Stimulated activated CD4-positive, alpha-beta T cell treated with anti-CD3 and anti-CD28 coated beads, Interleukin-4, amount 100 ng/mL, for 48 hours (primary cell): Measurements from ENCODE around the gene MTPN.

Source experiments
- DNase-seq, 2 donors: peaks; one replicate each; pipeline ENCODE4 v3.0.0-alpha.2; 2020; ENCODE audit warnings: low read depth in 2 of 2

The MTPN gene

GRCh38 chr7:135977007-135977741 lies at the start of gene MTPN:
Gene MTPN, minus strand, starts transcription at chr7:135977359. Its CDS starts 259 bp downstream, at chr7:135977100.
- DNase-seq = peak; percentile 92 to 97

- DNase-seq = no peak
Measured at GRCh38 chr7:136026209-136026608, 49.0 kb upstream of the MTPN start.

GRCh38 chr7:136023134-136023869 lies 46.1 kb upstream of the MTPN start:
- DNase-seq = no peak

GRCh38 chr7:136020556-136020955 lies 43.4 kb upstream of the MTPN start:
- no peak for DNase-seq

- DNase-seq = no peak
Measured at GRCh38 chr7:136018104-136018503, 40.9 kb upstream of the MTPN start.

GRCh38 chr7:136016649-136017395 lies 39.7 kb upstream of the MTPN start:
- no peak for DNase-seq

GRCh38 chr7:136015638-136016037 lies 38.5 kb upstream of the MTPN start:
- no peak for DNase-seq

- no peak for DNase-seq
Measured at GRCh38 chr7:136014659-136015058, 37.5 kb upstream of the MTPN start.

- DNase-seq = no peak
Measured at GRCh38 chr7:136012238-136012637, 35.1 kb upstream of the MTPN start.

- no peak for DNase-seq
Measured at GRCh38 chr7:136009488-136010079, 32.4 kb upstream of the MTPN start.

- DNase-seq = no peak
Measured at GRCh38 chr7:136006208-136006607, 29.0 kb upstream of the MTPN start.

- DNase-seq = no peak
Measured at GRCh38 chr7:136004083-136004482, 26.9 kb upstream of the MTPN start.

- no peak for DNase-seq
Measured at GRCh38 chr7:136002802-136003201, 25.6 kb upstream of the MTPN start.

GRCh38 chr7:136000288-136000913 lies 23.2 kb upstream of the MTPN start:
- no peak for DNase-seq

GRCh38 chr7:135998081-135998480 lies 20.9 kb upstream of the MTPN start:
- no peak for DNase-seq

GRCh38 chr7:135995748-135996147 lies 18.6 kb upstream of the MTPN start:
- no peak for DNase-seq

GRCh38 chr7:135994466-135995205 lies 17.5 kb upstream of the MTPN start:
- no peak for DNase-seq

GRCh38 chr7:135993950-135994349 lies 16.8 kb upstream of the MTPN start:
- DNase-seq = no peak

GRCh38 chr7:135991906-135992305 lies 14.7 kb upstream of the MTPN start:
- no peak for DNase-seq

- DNase-seq = no peak
Measured at GRCh38 chr7:135991322-135991721, 14.2 kb upstream of the MTPN start.

- no peak for DNase-seq
Measured at GRCh38 chr7:135990258-135990657, 13.1 kb upstream of the MTPN start.
